ENCODE results near the gene NOS1AP. TPM values are rescaled to one million over a fixed set of nuclear protein-coding genes. Genes with fewer than 3 reads are reported as not detected.

NOS1AP gene
- polyA plus RNA-seq, 3 donors, result 0.12 TPM; not detected in 2

DNA sequence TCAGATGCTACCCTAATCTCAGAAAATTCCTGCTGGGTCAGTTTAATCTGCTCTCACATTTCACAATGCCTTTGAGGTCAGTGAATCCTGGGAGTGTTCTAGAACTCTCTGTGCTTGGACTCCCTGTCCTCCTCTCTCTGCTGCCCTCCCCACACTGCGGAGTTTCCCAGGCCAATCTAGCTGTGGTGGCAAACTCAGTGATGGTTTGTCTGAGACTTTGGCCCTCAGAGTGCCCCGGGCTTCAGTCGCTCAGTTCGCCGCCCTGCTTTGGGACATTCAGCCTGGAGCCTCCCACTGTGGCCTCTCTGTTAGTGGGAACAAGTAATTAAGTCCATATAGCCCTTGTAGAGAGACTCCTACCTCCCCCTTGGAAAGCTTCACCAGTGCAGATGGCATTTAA is 319.1 kb downstream of the NOS1AP start:
- intact Hi-C loops (cut with micrococcal nuclease), result no loop called here
- Mint-ChIP-seq H3K36me3 (no peaks in the 10 kb centered on the region), H3K4me3 (no peak overlapping the region), H3K27me3 (ENCODE audit: low read depth in 3 of 3) (no peaks in the 10 kb centered on the region), H3K4me1 (peaks cover 37% of the 10 kb centered on the region), H3K9me3 (no peaks in the 10 kb centered on the region), H3K27ac (no peak overlapping the region)
- no peaks in the 10 kb centered on the region for H4K20me1 ChIP-seq (ENCODE audit: insufficient read depth, low read length)
- WGBS (ENCODE audit: insufficient coverage), result 93% methylated on average over 3 of the region's 5 CpGs
- H2AFZ ChIP-seq (ENCODE audit: insufficient read depth, low read depth, low read length, poor library complexity, severe bottlenecking), result no peak overlapping the region
- H3K9ac ChIP-seq (ENCODE audit: insufficient read depth, low read length, poor library complexity, severe bottlenecking), result no peak overlapping the region
- no peaks in the 10 kb centered on the region for H3K36me3 ChIP-seq (replicated peaks in 1 of 2; ENCODE audit: control insufficient read depth in 1 of 2, insufficient read depth in 2 of 2, low read length in 2 of 2)
- no peaks in the 10 kb centered on the region for H3K9me3 ChIP-seq (replicated peaks in 1 of 2; ENCODE audit: control insufficient read depth in 1 of 2, insufficient read depth in 1 of 2, low read length in 2 of 2)
- H3K79me2 ChIP-seq (ENCODE audit: insufficient read depth, low read length), result no peaks in the 10 kb centered on the region
- TF ChIP-seq, protein P1, sequence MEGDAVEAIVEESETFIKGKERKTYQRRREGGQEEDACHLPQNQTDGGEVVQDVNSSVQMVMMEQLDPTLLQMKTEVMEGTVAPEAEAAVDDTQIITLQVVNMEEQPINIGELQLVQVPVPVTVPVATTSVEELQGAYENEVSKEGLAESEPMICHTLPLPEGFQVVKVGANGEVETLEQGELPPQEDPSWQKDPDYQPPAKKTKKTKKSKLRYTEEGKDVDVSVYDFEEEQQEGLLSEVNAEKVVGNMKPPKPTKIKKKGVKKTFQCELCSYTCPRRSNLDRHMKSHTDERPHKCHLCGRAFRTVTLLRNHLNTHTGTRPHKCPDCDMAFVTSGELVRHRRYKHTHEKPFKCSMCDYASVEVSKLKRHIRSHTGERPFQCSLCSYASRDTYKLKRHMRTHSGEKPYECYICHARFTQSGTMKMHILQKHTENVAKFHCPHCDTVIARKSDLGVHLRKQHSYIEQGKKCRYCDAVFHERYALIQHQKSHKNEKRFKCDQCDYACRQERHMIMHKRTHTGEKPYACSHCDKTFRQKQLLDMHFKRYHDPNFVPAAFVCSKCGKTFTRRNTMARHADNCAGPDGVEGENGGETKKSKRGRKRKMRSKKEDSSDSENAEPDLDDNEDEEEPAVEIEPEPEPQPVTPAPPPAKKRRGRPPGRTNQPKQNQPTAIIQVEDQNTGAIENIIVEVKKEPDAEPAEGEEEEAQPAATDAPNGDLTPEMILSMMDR (IDR thresholded peaks at IDR 0.05), result no peak
- H3K4me3 ChIP-seq (replicated peaks in 1 of 3; ENCODE audit: low read depth in 2 of 3, low read length in 3 of 3), result no peak overlapping the region
- peaks cover 13 to 30% of the 10 kb centered on the region in 2 donors for H3K4me1 ChIP-seq (ENCODE audit: control insufficient read depth in 1 of 2, insufficient read depth in 2 of 2, low read length in 2 of 2)
- no peak overlapping the region for H3K27ac ChIP-seq (ENCODE audit: low read depth in 1 of 2, low read length in 2 of 2)
- H3K4me2 ChIP-seq (replicated peaks; ENCODE audit: extremely low read depth, low read length, poor library complexity, severe bottlenecking), result no peak overlapping the region
- no peaks in the 10 kb centered on the region for H3K27me3 ChIP-seq (ENCODE audit: control insufficient read depth in 2 of 2, insufficient read depth in 2 of 2, low read length in 2 of 2)
- DNase-seq, result no peak

DNA sequence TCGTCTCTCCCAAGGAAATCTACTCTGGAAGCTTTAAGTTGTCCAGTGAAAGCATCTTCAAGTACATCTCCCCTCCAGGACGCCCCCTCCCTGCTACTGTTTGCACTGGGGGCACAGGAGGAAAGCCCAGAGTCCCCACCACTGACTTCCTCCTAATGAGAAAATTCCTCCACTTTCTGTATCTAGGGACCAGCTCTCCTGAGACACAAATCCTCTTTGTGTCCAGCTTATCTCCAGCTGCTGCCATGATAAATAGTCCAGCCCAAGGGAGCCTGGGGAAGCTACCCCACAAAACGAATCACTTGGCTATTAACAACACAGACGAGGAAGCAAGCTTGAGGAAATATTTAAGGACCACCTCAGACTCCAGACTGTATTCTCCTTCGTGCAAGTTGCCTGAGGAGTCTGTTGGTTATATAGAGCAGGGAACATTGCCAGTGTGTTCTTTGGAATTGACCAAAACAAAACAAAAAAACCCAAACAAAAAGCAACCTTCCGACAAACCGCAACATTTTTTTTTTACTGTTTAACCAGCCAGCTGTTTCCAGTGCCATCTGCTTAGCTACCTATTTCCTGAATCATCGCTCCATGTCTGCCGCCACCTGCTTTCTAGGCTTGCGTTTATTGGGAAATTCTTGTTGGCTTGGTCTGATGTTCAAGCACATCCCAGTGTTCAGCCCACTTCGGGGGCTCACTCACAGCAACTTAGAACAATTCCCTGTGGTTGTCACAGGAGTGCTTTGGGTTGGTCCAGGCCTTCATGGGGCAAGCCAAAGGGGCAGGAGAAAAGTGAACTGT is 319.7 kb downstream of the NOS1AP start:
- Histone ChIP-seq H3K9me3 (replicated peaks in 1 of 2; ENCODE audit: control insufficient read depth in 1 of 2, insufficient read depth in 1 of 2, low read length in 2 of 2) (no peaks in the 10 kb centered on the region), H2AFZ (ENCODE audit: insufficient read depth, low read depth, low read length, poor library complexity, severe bottlenecking) (peak overlapping the region; percentile 19), H3K36me3 (replicated peaks in 1 of 2; ENCODE audit: control insufficient read depth in 1 of 2, insufficient read depth in 2 of 2, low read length in 2 of 2) (no peaks in the 10 kb centered on the region), H4K20me1 (ENCODE audit: insufficient read depth, low read length) (no peaks in the 10 kb centered on the region), H3K4me3 (replicated peaks in 1 of 3; ENCODE audit: low read depth in 2 of 3, low read length in 3 of 3) (no peak overlapping the region), H3K79me2 (ENCODE audit: insufficient read depth, low read length) (no peaks in the 10 kb centered on the region), H3K4me2 (replicated peaks; ENCODE audit: extremely low read depth, low read length, poor library complexity, severe bottlenecking) (no peak overlapping the region), H3K9ac (ENCODE audit: insufficient read depth, low read length, poor library complexity, severe bottlenecking) (no peak overlapping the region), H3K4me1 (ENCODE audit: control insufficient read depth in 1 of 2, insufficient read depth in 2 of 2, low read length in 2 of 2) (peaks cover 13 to 30% of the 10 kb centered on the region in 2 donors), H3K27me3 (ENCODE audit: control insufficient read depth in 2 of 2, insufficient read depth in 2 of 2, low read length in 2 of 2) (no peaks in the 10 kb centered on the region), H3K27ac (ENCODE audit: low read depth in 1 of 2, low read length in 2 of 2) (no peak overlapping the region)
- Mint-ChIP-seq H3K27me3 (ENCODE audit: low read depth in 3 of 3) (no peaks in the 10 kb centered on the region), H3K36me3 (no peaks in the 10 kb centered on the region), H3K27ac (no peak overlapping the region), H3K4me3 (peak overlapping the region in 1 of 2 donors; percentile 51), H3K9me3 (no peaks in the 10 kb centered on the region), H3K4me1 (peaks cover 37% of the 10 kb centered on the region)
- TF ChIP-seq, protein P1 (IDR thresholded peaks at IDR 0.05), result no peak
- intact Hi-C loops (cut with micrococcal nuclease), result no loop called here
- DNase-seq, result no peak
- WGBS (ENCODE audit: insufficient coverage), result 46% methylated on average over 3 of the region's 11 CpGs
